SU-DHL-6 (cell line): ENCODE measurements around the gene LMTK3.

Experiments used
- H2AFZ ChIP-seq: fragments of 200-600 bp; sonication (generic); 2 replicates; pipeline ENCODE4 v1.6.1; 2014; ENCODE audit warnings: low read depth, mild to moderate bottlenecking, moderate library complexity, mixed read lengths, antibody characterized with exemption, low read length; ENCODE audit not compliant: severe bottlenecking
- H3F3A ChIP-seq: fragments of 200-600 bp; shearing (Covaris generic); 2 replicates; pipeline ENCODE4 v1.6.0; 2016; ENCODE audit warnings: antibody characterized with exemption, mild to moderate bottlenecking; ENCODE audit not compliant: insufficient read depth
- H3K27ac ChIP-seq: fragments of 200-600 bp; sonication (generic); 2 replicates; pipeline ENCODE4 v1.5.1; 2016; ENCODE audit warnings: low read depth, mild to moderate bottlenecking, low read length, moderate library complexity, mixed read lengths
- H3K27me3 ChIP-seq: fragments of 200-600 bp; sonication (generic), shearing (Covaris generic); 2 replicates; pipeline ENCODE4 v1.6.0; 2014; ENCODE audit warnings: mild to moderate bottlenecking, low read length
- H3K36me3 ChIP-seq: fragments of 200-600 bp; sonication (generic); 2 replicates; pipeline ENCODE4 v1.6.1; 2014; ENCODE audit warnings: mild to moderate bottlenecking, low read length, mixed read lengths
- H3K4me2 ChIP-seq: fragments of 300-600, 200-600 bp; shearing (Covaris generic), sonication (generic); 2 replicates; pipeline ENCODE4 v1.6.0; 2014; ENCODE audit warnings: low read length, low read depth, mild to moderate bottlenecking; ENCODE audit not compliant: poor library complexity, severe bottlenecking
- H3K4me3 ChIP-seq: fragments of 200-600 bp; sonication (generic); 2 replicates; pipeline ENCODE4 v1.5.1; 2014; ENCODE audit warnings: antibody characterized with exemption, low read length, mild to moderate bottlenecking, mixed read lengths; ENCODE audit not compliant: insufficient read depth, poor library complexity, severe bottlenecking
- H3K79me2 ChIP-seq: fragments of 200-600 bp; sonication (generic); 2 replicates; pipeline ENCODE4 v1.6.1; 2014; ENCODE audit warnings: mild to moderate bottlenecking, low read length, moderate library complexity; ENCODE audit not compliant: insufficient read depth
- H3K9ac ChIP-seq: fragments of 200-600 bp; sonication (generic); 2 replicates; pipeline ENCODE4 v1.7.0; 2014; ENCODE audit warnings: mild to moderate bottlenecking, low read length
- H3K9me2 ChIP-seq: fragments of 200-600 bp; sonication (generic); replicated peaks from 2 replicates; pipeline ENCODE4 v1.6.1; 2014; ENCODE audit warnings: low read length; ENCODE audit not compliant: insufficient read depth
- H3K9me3 ChIP-seq: fragments of 200-600 bp; sonication (generic); 2 replicates; pipeline ENCODE4 v1.6.1; 2014; ENCODE audit warnings: low read length, mixed read lengths; ENCODE audit not compliant: insufficient read depth
- H4K20me1 ChIP-seq: fragments of 200-600 bp; sonication (generic); 2 replicates; pipeline ENCODE4 v1.6.1; 2014; ENCODE audit warnings: low read depth, mild to moderate bottlenecking, antibody characterized with exemption, low read length, moderate library complexity, mixed read lengths
- EZH2phosphoT487 ChIP-seq: fragments of 200-600 bp; sonication (generic), shearing (Covaris generic); conservative IDR thresholded peaks from 2 replicates; pipeline ENCODE4 v1.6.1; 2018; ENCODE audit warnings: mild to moderate bottlenecking, antibody characterized with exemption, low read length, moderate library complexity, mixed read lengths
- TF ChIP-seq, protein P1 (sequence below): fragments of 200-600 bp; sonication (generic); IDR thresholded peaks from one replicate; pipeline ENCODE4 v1.5.1; 2017; ENCODE audit warnings: antibody characterized with exemption, mild to moderate bottlenecking, low read length, moderate library complexity; ENCODE audit not compliant: insufficient read depth, poor library complexity, severe bottlenecking

LMTK3 gene

DNA sequence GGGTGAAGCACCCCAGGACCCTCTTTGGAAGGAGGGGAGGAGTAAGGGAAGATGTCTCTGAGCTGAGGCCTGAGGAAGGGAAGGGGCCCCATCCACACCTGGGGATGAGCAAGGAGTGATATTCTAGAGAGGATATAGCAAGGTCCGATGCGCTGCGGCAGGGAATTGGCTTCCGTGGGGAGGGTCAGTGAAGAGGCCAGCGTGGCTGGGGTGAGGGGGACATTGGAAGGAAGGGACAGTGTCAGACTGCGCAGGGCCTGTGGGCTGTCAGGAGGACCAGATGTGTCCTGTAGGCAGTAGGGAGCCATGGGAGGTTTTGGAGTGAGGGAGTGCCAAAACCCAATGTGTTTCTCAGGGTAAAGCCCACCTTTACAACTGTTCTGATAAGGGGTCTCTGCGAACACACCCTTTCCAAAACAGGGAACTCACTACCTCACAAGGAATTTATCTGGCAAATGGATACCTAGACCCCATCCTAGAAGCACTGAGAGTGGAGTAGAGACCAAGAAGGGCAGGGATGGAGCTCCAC is 3.7 kb downstream of the LMTK3 start:
- Histone ChIP-seq H3K27ac (no peak overlapping the region), H3K36me3 (no peaks in the 10 kb centered on the region), H2AFZ (no peak overlapping the region), H3K4me2 (no peak overlapping the region), H3K27me3 (no peaks in the 10 kb centered on the region), H3K9me3 (no peaks in the 10 kb centered on the region), H3K4me3 (no peak overlapping the region), H3K79me2 (no peaks in the 10 kb centered on the region), H3K9ac (no peak overlapping the region), H3F3A (peaks cover 5% of the 10 kb centered on the region), H4K20me1 (no peaks in the 10 kb centered on the region), H3K9me2 (no peaks in the 10 kb centered on the region)
- TF ChIP-seq, protein P1, sequence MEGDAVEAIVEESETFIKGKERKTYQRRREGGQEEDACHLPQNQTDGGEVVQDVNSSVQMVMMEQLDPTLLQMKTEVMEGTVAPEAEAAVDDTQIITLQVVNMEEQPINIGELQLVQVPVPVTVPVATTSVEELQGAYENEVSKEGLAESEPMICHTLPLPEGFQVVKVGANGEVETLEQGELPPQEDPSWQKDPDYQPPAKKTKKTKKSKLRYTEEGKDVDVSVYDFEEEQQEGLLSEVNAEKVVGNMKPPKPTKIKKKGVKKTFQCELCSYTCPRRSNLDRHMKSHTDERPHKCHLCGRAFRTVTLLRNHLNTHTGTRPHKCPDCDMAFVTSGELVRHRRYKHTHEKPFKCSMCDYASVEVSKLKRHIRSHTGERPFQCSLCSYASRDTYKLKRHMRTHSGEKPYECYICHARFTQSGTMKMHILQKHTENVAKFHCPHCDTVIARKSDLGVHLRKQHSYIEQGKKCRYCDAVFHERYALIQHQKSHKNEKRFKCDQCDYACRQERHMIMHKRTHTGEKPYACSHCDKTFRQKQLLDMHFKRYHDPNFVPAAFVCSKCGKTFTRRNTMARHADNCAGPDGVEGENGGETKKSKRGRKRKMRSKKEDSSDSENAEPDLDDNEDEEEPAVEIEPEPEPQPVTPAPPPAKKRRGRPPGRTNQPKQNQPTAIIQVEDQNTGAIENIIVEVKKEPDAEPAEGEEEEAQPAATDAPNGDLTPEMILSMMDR = no peak
- no peak for TF ChIP-seq EZH2phosphoT487

- Histone ChIP-seq H3K36me3 (no peaks in the 10 kb centered on the region), H3K9me3 (no peaks in the 10 kb centered on the region), H3K79me2 (no peaks in the 10 kb centered on the region), H2AFZ (no peak overlapping the region), H3F3A (no peaks in the 10 kb centered on the region; the same call in 1 of the 2 replicates), H3K9ac (no peak overlapping the region), H4K20me1 (no peaks in the 10 kb centered on the region), H3K27ac (no peak overlapping the region), H3K4me2 (no peak overlapping the region), H3K4me3 (no peak overlapping the region), H3K9me2 (no peaks in the 10 kb centered on the region), H3K27me3 (no peaks in the 10 kb centered on the region)
- TF ChIP-seq EZH2phosphoT487 = no peak
- TF ChIP-seq, protein P1 = peak; percentile 38
These were observed 5.4 kb downstream of the LMTK3 start for GRCh38 chr19:48506138-48506733.

- H4K20me1 ChIP-seq = no peaks in the 10 kb centered on the region
- peak overlapping the region; percentile 31 for H3K4me2 ChIP-seq
- no peak overlapping the region for H3K27ac ChIP-seq
- H3K27me3 ChIP-seq = no peaks in the 10 kb centered on the region
- H3K36me3 ChIP-seq = no peaks in the 10 kb centered on the region
- no peak overlapping the region for H2AFZ ChIP-seq
- no peak overlapping the region for H3K4me3 ChIP-seq
- TF ChIP-seq, protein P1 = no peak
- no peak for TF ChIP-seq EZH2phosphoT487
- no peaks in the 10 kb centered on the region for H3K9me2 ChIP-seq
- H3K79me2 ChIP-seq = no peaks in the 10 kb centered on the region
- H3K9me3 ChIP-seq = no peaks in the 10 kb centered on the region
- H3F3A ChIP-seq = no peaks in the 10 kb centered on the region
- H3K9ac ChIP-seq = no peak overlapping the region
These were observed 9.2 kb downstream of the LMTK3 start for GRCh38 chr19:48502350-48503018.
